SW 1271 (cell line): Measurements from ENCODE around the gene HSF2BP.
"Not testable (repeated sequence)": the region's sequence is repeated elsewhere in the genome, so short reads cannot be mapped to it uniquely, and the experiment has no call there.

Source experiments
- DNase-seq, 2 experiments: peaks; one replicate each; lab custom pipeline; 2025; lab: John Stamatoyannopoulos, UW

Gene HSF2BP

DNA sequence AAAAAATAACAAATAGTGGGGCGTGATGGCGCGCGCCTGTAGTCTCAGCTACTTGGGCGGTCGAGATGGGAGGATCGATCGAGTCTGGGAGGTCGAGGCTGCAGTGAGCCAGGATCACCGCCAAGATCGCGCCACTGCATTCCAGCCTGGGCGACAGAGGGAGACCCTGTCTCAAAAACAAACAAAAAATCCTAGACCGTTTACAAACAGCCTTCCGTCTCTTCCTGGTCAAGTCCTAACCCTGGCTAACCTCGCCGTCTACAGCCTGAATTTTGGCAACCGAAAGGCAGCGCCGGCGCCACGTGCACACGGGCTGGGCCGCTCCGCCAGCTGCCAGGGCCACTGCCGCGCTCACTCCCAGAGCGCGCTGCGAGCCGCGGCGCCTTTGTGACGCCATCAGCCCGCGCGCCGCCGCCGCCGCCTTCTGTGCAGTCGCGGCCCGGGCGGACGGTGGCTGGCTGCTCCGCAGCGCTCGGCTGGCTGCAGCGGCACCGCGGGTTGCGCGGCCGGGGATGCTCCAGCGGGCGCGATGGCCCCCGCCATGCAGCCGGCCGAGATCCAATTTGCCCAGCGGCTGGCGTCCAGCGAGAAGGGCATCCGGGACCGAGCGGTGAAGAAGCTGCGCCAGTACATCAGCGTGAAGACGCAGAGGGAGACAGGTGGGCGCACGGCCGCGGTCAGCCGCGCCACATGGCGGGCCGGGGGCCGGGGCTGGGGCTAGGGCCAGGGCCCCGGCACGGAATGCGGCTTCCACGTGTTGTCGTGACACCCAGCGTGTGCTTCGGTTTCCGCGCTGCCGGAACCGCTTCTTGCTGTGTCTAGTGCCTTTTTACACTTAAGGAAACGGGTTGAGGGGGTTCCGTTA, at the start of gene HSF2BP, which contains the start of gene RRP1B:
Gene HSF2BP (minus strand): TSS at position 353 of the 865 bp plus-strand sequence. CDS start 1,392 bp downstream, outside the sequence.
Gene RRP1B (plus strand): TSS at position 425 of the 865 bp plus-strand sequence. CDS start 105 bp downstream, at position 530.
- DNase-seq, result peak; percentile 31 to 73

DNA sequence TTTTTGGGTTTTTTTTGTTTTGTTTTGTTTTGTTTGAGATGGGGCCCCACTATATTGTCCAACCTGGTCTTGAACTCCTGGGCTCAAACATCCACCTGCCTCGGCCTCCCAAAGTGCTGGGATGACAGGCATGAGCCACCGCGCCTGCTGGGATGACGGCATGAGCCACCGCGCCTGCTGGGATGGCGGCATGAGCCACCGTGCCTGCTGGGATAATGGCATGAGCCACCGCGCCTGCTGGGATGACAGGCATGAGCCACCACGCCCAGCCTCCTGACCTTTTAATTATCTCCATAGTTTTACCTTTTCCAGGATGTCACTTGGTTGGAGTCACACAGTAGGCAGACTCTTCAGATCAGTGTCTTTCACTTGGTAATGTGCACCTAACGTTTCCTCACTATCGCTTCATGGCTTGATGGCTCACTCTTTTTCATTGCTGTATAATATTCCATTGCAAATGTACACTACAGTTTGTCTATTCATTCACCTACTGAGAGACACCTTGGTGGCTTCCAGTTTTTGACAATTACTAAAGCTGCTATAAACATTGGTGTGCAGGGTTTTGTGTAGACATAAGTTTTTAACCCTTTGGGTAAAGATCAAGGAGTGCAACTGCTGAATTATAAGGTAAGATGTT, 49.6 kb upstream of the HSF2BP start:
- no peak for DNase-seq

DNA sequence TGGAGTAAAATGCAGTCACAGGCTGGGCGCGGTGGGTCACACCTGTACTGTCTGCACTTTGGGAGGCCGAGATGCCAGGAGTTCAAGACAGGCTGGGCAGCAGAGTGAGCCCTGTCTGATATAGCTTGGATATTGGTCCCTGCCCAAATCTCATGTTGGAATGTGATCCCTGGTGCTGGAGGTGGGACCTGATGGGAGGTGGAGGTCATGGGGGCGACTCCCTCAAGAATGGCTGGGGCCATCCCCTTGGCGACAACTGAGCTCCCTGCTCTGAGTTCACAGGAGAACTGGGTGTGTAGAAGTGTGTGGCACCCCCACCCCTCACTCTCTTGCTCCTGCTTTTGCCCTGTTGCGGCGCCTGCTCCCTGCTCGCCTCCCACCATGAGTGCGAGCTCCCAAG, 48.2 kb upstream of the HSF2BP start:
- DNase-seq, result no peak

- no peak for DNase-seq
Observed at GRCh38 chr21:43703035-43703880, 44.0 kb upstream of the HSF2BP start.

GRCh38 chr21:43702785-43703034, 43.4 kb upstream of the HSF2BP start:
- no peak for DNase-seq

- DNase-seq, result no peak
Observed at GRCh38 chr21:43701936-43702784, 42.9 kb upstream of the HSF2BP start.

DNA sequence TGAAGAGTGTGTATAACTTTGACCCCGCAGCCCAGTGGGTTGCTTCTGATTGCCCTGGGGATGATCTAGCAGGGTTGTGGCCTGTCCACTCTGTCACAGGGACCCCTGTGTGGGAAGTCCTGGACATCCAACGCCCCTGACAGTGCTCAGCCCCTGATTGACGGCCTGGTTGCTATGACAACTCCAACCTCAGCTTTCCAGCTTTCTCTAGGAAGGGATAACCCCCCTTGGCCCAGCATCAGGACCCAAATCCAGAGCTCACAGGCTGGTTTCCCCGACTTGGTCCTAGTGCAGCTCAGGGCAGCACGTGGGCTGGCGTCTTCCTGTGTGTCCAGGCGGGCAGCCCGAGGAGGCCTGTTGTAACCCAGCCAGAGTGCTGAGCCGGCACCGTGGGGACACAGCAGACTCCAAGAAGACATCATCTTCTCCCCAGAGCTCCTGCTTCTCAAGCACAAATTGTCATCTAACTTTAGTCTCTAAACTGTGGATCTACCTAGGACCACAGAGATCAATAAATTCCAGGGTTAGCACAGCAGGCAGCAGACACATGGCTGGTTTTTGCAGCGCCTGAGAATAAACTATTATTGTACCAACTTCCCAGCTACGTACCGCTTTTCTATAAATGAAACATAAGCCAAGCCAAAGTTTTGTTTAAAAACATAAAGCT, 40.8 kb upstream of the HSF2BP start:
- no peak for DNase-seq

DNA sequence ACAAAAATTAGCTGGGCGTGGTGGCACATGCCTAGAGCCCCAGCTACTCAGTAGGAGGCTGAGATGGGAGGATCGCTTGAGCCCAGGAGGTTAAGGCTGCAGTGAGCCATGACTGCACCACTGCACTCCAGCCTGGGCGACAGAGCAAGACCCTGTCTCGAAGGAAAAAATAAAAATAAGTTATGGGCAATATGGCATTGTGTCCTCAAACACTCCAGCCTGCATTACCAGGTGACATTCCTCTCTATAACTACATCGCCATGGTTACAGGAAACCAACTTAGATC, 40.1 kb upstream of the HSF2BP start:
- DNase-seq, result not testable (repeated sequence)

DNA sequence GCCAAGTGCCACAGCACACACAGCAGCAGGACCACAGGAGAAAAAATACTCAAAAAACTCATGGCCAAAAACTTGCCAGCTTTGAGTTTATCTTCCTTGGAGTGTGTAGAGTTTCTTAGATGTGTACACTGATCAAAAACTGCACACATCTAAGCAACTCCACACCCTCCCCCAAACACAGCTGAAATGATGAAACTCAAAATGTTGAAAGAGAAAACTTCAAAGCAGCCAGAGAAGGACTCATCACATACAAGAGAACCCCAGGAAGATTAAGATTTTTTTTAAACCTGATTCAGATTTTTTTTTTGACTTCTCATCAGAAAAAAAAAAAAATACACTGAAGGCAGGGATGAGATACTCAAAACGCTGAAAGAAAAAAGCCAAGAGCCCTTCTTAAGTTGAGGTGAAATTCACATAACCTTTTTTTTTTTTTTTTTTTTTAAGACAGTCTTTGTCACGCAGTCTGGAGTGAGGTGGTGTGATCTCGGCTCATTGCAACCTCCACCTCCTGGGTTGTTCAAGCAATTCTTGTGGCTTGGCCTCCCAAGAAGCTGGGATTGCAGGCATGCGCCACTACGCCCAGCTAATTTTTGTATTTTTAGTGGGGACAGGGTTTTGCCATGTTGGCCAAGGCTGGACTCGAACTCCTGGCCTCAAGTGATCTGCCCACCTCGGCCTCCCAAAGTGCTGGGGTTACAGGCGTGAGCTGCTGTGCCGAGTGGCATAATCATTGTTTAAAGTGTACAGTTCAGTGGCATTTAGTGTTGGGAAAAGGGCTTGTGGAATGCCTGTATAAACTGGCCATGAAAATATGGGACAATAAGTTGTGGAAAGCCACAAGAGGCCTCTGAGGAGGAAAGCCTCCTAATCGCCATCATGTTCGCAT, 38.7 kb upstream of the HSF2BP start:
- DNase-seq, result no peak

- no peak for DNase-seq
Observed at GRCh38 chr21:43696214-43696613, 36.9 kb upstream of the HSF2BP start.

DNA sequence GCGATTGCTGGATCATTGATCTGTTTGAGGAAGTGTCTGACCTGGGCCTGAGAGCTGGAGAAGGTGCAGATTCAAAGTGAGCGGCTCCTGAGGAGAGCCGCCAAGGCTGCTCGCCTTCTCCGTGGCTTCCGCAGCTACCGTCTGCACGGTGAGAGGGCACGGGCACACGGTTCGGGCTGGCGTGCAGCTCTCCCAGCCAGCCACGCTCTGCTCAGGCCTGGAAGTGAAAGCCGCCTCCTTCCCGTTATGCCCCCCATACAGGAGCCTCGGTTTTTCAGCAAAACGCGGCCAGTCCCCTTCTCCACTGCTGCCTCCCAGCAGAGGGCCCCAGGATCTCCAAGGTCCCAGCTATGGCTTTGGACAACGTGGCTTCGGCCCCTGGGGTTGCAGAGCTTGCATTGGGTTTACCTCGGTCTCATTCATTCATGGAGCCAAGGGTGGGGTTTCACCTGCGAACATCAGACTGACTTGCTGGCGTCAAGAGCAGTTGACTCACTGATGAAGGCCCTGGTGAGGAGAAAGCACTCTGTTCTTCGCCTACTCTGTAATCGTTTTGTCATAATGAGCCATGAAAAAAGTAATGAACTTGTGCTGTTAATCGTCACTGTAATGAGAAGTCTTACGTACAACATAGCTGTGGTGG, 35.3 kb upstream of the HSF2BP start:
- no peak for DNase-seq

DNA sequence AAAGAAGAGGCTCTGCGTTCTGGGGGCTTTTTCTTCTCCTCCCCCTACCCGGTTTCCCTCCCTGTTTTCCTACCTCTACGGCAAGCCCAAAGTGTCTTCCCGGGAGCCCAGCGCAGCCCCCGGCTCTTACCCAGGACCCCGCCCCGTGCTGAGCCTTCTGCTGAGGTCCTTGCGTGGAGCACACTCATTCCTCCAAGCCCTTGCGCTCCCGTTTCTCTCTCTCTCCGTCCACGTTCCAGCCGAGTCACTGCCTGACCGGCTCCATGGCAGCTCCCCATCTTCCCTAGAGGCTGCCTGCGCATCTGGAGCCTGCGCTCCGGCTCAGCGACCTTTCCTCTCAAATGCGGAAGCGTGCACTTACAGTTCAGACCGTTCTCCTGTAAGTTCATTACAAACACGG, 34.7 kb upstream of the HSF2BP start:
- no peak for DNase-seq

DNA sequence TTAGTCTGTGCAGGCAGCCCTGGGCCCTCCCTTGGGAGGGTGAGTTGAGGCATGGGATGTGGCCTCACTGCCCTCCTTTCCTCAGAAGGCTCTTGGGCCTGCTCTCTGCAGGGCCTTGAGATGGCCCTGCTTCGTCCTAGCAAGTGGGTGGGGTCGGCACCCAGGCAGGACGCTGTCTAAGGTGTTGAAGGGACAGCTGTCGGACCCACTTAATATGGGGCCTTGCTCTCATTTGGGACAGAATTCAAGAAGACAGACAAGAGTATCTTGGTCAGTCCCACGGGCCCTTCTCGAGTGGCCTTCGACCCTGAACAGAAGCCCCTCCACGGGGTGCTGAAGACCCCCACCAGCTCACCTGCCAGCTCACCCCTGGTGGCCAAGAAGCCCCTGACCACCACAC, 33.7 kb upstream of the HSF2BP start:
- DNase-seq, result no peak

DNA sequence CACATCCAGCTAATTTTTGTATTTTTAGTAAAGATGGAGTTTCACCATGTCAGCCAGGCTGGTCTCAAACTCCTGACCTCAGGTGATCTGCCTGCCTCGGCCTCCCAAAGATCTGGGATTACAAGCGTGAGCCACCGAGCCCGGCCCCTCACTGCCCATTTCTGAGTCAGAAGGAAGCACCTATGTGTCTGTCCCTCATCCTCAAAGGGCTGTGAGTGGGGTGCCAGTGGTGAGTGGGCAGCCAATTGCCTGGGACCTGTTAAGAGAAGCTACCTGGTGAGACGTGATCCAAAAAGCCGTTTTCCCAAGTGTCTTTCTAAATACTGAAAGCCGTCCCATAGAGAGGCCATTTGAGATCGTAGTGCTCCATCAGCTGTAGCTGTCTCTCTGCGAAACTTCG, 32.5 kb upstream of the HSF2BP start:
- DNase-seq, result no peak

GRCh38 chr21:43691086-43691795, 32.0 kb upstream of the HSF2BP start:
- no peak for DNase-seq

GRCh38 chr21:43690346-43690745, 31.1 kb upstream of the HSF2BP start:
- no peak for DNase-seq

- no peak for DNase-seq
Observed at GRCh38 chr21:43689556-43690337, 30.5 kb upstream of the HSF2BP start.

DNA sequence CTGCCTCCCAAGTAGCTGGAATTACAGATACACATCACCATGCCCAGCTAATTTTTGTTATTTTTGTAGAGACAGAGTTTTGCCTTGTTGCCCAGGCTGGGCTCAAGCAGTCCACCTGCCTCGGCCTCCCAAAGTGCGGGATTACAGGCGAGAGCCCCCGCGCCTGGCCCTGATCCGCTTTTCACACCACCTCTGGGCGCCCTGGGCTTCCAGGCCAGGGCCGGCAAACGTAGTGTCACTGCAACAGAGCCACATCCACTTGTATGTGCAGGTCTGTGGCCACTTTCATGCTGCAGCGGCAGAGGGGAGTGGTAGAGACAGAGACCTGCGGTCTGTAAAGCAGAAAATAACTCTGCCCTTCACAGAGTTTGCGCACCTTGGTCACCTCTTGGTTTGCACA, 29.6 kb upstream of the HSF2BP start:
- no peak for DNase-seq
